Gastrocnemius medialis (tissue), 4 donors: ENCODE results near the gene SRP9.

Source experiments
- POLR2A ChIP-seq, 2 donors: fragments of 450-650 bp; IDR thresholded peaks; one replicate each; pipeline ENCODE4 v1.6.1; 2017; ENCODE audit warnings: antibody characterized with exemption in 2 of 2, mild to moderate bottlenecking in 2 of 2, moderate library complexity in 2 of 2
- TF ChIP-seq, protein P1 (sequence below), 5 experiments: fragments of 450-650 bp in 3 of 5; fragments of 200-600 bp in 2 of 5; sonication (generic) in 2 of 5; IDR thresholded peaks in 4 of 5; conservative IDR thresholded peaks in 1 of 5; 1 replicate in 4 of 5; 2 replicates in 1 of 5; pipeline ENCODE4 v1.5.1; 2016 to 2019; ENCODE audit warnings: antibody characterized with exemption in 5 of 5, mild to moderate bottlenecking in 3 of 5, moderate library complexity in 3 of 5

GRCh38 chr1:225744745-225745144, 32.9 kb upstream of the SRP9 start:
- TF ChIP-seq, protein P1, sequence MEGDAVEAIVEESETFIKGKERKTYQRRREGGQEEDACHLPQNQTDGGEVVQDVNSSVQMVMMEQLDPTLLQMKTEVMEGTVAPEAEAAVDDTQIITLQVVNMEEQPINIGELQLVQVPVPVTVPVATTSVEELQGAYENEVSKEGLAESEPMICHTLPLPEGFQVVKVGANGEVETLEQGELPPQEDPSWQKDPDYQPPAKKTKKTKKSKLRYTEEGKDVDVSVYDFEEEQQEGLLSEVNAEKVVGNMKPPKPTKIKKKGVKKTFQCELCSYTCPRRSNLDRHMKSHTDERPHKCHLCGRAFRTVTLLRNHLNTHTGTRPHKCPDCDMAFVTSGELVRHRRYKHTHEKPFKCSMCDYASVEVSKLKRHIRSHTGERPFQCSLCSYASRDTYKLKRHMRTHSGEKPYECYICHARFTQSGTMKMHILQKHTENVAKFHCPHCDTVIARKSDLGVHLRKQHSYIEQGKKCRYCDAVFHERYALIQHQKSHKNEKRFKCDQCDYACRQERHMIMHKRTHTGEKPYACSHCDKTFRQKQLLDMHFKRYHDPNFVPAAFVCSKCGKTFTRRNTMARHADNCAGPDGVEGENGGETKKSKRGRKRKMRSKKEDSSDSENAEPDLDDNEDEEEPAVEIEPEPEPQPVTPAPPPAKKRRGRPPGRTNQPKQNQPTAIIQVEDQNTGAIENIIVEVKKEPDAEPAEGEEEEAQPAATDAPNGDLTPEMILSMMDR (IDR thresholded peaks at IDR 0.05 in 4 of 5, conservative IDR thresholded peaks at IDR 0.05 in 1 of 5), result no peak
- TF ChIP-seq POLR2A (IDR thresholded peaks at IDR 0.05), result no peak
